GM21423 (cell line): ENCODE results near the gene BUD31.
A peak's percentile ranks its signal among the peaks of the same experiment; 100 is the strongest.
"Not testable (repeated sequence)": the region's sequence is repeated elsewhere in the genome, so short reads cannot be mapped to it uniquely, and the experiment has no call there.

Experiments
- ATAC-seq: cut with Tn5 transposase; IDR thresholded peaks from one replicate; pipeline ENCODE4 v1.9.1; 2021; ENCODE audit warnings: mild to moderate bottlenecking, moderate library complexity; ENCODE audit not compliant: unreplicated experiment

BUD31 gene

DNA sequence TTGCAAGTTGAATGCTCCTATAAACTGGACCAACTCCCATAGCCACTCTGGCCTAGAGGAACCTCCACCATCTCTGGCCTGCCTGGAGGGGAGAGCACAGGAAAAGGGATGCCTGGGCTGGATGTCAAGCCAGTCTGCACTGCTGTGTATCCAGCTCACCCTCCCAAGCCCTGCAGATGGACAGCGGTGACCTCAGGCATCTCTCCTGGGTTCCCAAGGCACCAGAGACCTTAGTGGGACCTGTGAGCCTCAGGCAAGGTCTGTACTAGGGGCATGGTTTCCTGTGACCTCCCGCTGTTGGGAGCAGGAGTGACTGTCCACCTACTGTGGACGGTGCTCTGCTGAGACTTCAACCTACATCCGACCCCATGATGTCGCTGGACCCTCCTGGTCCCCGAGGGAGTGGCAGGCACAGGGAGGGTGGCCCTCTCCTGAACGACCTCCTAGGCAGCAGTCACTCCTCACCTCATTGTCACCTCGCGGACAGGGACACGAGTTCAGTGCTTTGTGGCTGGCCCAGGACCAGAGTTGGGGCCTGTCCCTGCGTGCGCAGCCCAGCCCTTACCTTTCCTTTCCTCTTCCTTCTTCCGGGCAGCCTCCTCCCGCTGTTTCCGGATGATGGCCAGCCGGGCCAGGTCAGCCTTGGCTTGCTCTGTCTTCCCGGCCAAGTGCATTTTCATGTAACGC, 11.3 kb upstream of the BUD31 start:
- no peak for ATAC-seq

DNA sequence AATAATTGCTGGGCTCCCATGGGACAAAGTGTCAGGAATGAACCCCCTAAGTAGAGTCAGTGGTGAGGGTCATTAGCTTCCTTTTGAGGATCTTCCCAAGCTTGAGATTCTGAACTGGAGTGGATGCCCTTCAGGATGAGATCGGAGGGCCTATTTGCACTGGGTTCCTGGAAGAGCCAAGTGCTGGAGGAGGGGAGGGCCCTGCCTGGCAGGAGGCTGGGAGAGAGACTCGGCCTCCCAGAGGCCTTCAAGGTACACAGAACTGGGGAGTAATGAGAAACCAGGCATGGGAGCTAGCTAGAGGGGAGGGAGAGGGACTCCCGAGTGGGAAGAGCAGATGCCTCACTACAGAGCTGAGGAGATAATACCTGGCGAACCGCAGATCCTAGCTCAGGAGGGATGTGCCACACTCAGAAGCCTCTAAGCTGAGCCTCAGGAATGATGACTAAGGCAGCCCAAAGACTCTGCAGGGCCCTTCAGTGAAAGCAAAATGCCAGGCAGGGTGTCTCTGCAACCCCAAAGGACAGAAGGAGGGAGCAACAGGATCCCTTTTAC, 9.8 kb upstream of the BUD31 start:
- ATAC-seq, result no peak

DNA sequence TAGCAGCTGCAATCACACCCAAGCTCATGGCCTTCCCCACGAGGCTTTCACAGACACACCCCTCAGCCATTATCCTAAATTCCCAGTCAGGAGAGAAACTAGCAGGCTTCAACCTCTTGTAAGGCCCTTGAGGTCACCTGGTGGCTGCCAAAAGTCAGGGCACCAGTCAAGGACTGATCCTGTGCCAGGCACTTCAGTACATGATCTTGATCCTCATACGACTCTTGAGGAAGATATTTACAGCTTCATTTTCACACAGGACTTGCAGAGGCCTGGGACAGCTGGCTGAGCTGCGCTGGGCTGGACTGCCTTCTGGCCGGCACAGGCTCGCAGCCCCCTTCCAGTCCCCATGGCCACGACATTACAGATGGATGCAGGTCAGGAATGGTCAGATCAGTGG, 9.2 kb upstream of the BUD31 start:
- no peak for ATAC-seq

DNA sequence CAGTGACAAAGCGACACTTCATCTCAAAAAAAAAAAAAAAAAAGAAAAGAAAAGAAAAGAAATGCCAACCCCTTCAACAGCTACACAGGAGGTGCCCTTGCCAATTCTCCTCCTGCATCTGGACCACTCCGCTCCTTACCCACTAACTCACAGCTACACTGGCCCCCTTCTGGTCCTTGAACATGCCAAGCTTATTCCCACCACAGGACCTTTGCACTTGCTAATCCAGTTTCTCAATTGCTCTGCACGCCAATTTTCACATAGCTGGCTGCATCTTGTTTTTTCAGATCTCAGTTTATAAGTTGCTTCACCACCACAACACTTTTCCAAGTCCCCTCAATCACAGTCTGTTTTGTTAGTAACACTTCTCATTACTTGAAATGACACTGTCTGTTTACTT, 5.9 kb upstream of the BUD31 start:
- no peak for ATAC-seq

DNA sequence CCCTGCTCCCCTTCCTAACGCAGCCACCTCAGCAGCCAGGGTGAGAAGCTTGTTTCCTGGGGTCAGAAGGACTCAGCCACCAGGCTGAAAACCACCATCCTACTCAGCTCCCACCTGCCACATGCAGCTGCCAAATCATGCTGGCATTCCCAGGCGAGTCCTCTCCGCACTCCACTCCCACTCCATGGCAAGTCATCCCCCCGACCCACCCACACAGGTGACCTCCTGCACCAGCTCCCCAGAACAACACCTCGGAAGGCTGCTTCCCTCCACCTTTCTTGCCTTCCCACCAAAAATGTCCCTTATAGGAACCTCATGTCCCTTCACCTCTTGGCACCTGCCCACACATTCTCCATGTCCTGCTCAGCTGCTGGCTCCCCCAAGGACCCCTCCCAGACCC, 5.0 kb upstream of the BUD31 start:
- ATAC-seq, result no peak

DNA sequence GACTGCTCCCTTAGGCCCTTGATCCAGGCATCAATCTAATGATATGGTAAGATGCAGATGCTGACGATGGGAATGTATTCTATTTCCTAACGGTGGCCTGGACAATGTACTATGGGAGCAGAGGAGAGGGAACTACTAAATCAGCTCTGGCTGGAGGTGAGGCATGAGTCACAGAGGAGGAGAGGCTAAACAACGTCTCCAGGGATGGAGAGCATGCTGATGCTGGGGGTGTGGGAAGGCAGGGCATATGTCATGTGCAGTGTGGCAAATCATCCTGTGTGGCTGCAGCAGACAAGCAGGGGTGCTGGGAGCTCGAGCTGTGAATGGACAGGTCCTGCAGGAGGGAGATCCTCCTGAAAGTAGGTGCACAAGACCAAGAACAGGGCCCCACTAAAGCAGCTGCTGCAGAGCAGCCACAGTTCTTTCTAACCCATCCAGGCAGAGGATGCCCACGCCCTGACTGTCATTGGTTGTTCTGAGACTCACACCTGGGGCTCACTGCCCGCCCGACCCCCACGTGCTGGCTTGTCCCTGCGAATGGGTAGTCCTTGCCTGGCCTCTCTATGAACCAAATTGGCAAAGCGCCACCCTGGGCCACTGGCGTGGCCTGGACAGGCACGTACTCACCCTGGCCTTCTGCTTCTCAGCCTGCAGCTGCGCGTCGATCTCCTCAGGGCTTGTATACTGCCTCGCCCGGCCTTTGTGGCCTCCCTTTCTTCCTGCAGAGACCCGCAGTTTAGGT, 4.4 kb upstream of the BUD31 start:
- no peak for ATAC-seq

DNA sequence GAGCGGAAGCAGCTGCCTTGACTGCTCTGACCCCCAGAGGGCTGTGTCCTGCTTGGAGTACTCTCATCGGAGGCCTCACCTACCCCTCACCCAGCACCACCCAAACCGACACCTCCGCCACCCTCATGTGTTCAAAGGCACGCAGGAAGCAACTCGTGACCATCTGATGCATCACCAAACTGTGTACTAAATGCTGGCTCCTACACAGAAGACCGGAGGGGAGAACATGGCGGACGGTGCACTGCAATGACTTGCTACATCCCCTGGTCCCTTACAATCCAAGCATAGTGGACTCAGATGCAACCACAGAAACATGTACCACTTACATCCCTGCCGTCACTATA, 3.8 kb upstream of the BUD31 start:
- ATAC-seq, result no peak

DNA sequence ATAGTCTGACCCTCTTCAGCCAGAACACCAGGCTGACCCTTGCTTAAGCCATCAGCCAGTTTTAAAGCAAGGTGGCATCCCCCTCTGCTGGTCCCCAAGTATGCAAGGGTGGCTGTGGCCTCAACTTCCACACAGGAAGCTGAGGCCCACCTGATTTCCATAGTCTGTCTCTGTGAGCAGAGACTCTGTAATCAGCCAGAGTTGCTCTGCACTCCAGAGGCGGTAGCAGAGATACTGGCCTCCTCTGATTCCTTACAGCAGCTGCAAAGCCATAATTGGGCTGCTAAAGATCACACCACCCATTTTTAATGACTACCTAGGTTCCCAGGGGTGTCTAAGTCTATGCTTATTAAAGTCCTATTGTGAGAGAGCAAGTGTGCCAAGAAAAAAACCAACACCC, 2.2 kb upstream of the BUD31 start:
- no peak for ATAC-seq

DNA sequence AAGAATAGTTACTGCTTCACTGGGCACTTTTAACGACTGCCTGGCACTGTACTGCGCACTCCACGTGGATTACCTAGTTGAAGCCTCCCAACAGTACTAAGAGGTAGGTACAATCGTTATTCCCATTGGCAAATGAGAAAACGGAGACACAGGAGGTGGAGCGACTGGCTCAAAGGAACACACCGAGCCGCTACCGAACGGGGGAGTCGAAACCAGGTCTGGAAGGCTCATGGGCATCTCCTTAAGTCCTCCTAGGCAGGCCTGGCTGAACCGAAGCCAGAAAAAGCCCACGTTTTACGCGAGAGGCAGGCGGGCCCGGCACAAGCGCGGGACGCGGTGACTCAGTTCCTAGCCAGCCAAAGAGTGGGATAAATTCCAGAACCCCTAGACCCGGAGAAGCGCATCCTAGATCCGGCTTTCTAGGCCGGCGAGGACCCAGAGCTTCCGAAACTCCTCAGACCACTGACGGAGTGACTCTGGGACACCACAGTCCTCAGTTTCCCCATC, 844 bp upstream of the BUD31 start:
- no peak for ATAC-seq

DNA sequence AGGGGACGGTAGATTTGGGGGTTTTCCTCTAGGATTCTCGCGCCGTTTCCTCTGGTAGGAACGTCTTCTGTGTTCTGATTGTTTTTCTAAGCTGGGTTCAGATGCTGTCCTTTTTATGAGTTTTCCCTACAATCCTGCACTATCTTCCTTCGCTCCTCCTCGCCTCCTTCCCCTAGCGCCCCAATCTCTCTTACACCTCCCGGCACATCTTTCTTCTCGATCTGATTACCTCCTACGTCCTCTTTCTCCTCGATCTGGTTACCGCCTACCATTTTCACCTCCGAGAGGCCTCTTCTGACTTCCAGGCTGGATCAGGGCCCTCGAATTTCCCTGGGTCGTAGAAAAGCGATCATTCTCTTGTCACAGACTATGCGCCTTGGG, 413 bp downstream of the BUD31 start:
- ATAC-seq, result peak; percentile 8

DNA sequence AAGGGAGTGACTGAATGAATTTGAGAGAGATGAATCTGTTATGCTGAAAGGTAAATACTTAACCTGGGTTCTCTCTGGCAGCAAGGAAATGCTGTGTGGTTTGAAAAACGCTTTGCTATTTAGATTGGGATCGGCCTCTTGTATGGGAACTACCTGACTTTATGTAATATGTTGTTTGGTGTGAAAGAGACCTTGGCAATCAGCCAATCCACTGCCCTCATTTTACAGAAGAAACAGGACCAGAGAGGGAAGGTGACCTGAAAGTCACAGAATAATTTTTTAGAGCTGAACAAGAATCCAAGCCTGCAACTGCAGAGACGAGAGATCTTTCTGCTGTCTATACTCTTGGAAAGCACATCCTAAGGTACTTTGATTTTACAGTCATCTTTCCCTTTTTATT, 1.0 kb downstream of the BUD31 start:
- no peak for ATAC-seq

DNA sequence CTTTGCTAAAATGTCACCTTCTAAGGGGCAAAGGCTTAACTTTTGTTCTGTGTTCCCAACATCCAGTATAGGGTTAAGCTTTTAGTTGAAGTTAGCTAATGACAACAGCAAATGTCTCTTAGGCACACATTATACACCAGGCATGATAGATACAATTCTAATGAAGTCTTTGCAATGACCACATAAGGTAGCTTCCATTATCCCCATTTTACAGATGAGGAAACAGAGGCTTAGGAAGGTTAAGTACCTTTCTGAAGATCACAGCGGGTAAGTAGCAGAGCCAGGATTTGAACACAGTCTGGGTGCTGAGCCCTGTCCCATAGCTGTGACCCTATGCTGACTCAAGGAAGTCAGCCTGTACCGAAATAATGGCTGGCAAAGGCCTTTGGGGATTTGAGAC, 1.9 kb downstream of the BUD31 start:
- no peak for ATAC-seq

DNA sequence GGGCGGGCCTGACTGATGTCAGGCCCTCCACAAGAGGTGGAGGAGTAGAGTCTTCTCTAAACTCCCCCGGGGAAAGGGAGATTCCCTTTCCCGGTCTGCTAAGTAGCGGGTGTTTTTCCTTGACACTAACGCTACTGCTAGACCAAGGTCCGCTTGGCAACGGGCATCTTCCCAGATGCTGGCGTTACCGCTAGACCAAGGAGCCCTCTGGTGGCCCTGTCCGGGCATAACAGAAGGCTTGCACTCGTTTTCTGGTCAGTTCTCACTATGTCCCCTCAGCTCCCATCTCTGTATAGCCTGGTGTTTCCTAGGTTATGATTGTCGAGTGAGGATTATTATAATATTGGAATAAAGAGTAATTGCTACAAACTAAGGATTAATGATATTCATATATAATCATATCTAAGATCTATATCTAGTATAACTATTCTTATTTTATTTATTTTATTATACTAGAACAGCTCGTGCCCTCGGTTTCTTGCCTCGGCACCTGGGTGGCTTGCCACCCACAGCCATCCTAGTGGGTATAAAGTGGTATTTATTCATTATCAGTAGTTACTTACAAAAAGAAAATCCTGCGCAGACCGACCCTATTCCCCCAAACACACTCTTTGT, 6.9 kb downstream of the BUD31 start:
- not testable (repeated sequence) for ATAC-seq

DNA sequence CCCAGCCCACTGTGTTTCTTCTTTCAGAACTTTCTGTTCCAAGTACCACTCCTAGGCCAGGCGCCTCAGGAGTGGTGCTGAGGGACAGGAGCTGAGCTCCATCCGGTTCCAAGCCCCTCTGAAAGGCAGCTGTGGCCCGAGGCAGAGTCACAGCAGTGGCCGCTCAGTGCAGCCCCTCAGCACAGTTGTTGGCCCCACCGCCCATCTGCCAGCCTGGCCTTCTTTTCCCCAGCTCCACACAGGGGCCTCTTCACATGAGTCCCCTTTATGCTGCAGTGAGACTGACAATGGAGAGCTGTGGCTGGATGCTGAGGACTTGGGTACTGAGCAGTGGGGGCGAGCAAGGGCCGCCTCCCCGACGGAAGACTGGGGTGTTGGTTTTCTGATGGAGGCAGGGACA, 9.5 kb downstream of the BUD31 start:
- no peak for ATAC-seq

DNA sequence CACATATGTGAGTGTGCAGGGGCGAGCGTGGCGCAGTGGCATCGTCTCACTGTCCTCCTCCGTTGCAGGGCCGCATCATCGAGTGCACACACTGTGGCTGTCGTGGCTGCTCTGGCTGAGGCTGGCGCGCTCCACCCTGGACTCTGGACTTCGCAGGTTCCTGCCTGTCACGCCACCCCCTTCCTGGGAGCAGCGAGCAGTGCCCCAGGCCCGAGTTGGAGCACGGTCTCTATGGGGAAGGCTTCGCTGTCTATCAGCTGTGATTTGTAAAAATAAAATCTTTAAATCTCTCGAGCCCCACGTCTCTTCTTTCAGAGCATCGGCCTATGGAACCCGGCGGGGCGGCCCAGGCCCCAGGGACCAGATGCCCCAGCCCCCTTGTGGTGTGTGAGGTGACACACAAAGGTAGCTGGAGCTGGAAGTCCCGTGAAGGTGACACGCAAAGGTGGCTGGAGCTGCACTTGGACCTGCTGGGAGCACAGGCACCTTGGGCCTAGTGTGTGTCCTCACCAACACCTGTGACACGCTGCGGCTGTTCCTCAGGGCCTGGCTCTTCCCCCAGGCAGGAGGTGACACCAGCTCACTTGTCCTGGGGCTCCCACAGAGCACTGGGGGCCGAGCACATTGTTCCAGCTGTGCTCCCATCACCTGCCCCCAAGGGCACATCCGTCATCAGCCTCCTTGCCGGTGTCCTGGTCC, 10.7 kb downstream of the BUD31 start:
- ATAC-seq, result no peak

DNA sequence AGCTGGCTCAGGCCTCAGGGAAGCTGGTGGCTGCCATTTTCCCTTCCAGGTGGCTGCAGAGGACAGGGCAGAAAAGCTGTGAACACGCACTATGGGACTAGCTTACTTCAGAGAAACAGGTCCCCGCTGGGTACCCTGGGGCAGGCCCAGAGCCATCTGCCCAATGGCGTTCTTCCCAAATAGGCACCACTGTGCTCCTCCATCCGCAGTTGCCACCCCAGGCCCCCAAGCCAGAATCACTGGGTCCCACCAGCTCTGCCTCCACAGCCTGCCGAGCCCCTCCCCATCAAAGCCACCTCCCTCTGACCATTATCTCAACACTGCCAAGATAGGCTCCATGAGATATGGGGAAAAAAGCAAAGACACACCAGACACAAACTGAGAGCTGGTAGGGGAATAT, 11.4 kb downstream of the BUD31 start:
- no peak for ATAC-seq

DNA sequence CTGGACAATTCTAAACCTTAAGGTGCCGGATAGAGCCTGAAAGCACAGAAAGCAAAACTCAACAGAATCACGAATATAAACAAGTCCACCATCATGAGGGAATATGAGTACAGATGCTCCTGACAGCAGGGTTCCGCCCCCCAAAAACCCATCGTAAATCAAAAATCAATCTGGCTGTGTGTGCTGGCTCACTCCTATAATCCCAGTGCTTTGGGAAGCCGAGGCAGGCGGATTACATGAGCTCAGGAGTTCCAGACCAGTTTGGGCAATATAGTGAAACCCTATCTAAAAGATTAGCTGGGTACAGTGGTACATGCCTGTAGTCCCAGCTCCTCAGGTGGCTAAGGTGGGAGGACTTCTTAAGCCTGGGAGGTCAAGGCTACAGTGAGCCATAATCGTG, 12.2 kb downstream of the BUD31 start:
- ATAC-seq, result no peak

DNA sequence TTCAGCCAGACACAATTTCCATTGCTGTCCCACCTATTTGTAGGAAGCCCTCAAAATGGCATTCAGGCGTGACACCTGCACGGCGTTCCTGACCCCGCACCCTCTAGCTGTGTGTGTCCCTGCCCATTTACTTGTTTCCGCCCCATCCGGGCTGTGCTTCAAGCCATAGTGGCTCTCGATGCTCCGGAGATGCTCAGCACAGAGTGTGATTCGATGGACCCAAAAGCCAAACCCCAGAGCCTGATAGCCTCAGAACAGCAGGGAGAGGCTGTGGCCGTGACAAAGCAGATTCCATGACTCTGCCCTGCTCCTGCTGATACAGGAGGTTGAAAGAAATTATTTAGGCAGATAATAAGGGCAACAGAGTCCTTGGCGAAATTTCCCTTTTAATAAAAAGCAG, 13.4 kb downstream of the BUD31 start:
- no peak for ATAC-seq

DNA sequence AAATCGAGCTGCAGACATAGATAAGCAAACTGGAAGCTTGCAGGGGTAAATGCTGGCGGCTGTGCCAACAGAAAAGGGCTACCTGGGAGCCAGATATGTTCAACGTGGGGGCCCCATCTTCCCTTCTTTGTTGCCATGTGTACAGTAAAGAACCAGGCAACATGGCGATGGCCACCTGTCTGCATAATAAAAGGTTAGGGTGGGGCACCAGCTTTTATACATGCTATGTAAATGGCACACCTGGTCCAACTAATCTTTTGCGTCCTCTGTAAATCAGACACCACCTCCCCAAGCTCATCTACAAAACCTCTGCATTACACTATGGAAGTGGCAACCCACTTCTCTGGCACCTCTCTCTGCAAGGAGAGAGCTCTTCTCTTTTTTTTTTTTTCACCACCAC, 13.9 kb downstream of the BUD31 start:
- ATAC-seq, result no peak

DNA sequence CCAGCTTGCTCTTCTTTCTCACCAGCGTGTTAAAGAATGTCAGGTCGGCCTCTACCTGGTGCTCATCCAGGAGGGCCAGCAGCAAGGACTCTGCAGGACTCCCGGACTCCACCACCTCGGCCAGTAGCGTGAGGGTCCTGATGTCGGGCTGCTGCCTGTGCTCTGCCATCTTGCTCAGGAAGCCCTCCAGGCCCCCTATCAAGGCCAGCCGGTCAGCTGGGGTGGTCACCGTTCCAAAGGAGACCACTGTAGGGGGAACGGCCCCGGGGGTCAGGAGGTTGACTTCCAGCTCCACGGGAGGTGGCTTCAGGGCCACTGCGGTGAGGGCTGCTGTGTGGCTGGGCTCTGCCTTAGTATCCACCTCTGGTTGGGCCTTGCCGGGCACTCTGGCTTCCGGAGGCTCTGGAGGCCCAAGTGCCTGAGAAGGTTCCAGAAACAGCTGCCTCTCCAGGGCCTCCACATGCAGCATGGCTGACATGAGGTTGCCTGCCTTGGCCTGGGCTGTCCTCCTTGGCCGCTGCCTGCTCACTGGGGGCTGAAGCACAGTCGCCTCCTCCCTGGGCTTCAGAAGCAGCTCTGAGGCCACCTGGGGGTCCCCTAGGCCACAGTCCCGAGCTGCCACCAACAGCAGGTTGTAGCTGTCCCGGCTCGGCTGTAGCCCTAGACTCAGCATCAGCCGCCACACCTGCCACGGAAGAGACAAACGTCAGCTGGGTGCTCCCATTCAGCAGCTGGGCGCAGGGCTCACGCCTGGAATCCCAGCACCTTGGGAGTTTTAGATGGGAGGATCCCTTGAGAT, 16.4 kb downstream of the BUD31 start:
- ATAC-seq, result no peak
